Measurements from ENCODE around the gene RILPL1. TPM values are rescaled to one million over a fixed set of nuclear protein-coding genes. Genes with fewer than 3 reads are reported as not detected.

The RILPL1 gene
- total RNA-seq, 4 donors from 2014 or later: 10.8 to 46.1 (median 24.3) TPM

DNA sequence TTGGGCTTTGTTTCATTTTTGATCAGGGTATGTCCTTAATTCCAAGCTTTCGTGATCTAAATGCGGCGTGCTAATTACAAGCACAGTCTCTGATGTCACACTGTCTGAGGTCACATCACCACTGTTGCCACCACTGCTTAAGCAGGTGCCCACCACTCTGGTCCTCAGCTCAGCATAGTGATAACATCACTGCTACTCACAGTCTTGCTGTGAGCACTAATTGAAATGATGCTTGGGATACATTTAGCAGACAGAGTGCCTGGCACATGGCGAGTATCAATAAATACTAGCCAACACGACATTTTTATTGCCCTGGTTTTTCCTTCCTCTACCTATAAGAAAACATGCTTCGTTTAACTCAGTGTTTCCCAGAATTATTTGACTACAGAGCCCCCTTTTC is 104.9 kb downstream of the RILPL1 start:
- peaks cover 0 to 50% of the 10 kb centered on the region in 2 donors for H3K36me3 ChIP-seq
- peaks cover 0 to 18% (median 0%) of the 10 kb centered on the region in 3 donors for H3K4me1 ChIP-seq
- no peaks in the 10 kb centered on the region for H3K27me3 ChIP-seq
- H3K27ac ChIP-seq: no peak overlapping the region
- 85 to 88% methylated on average over 6 of the region's 6 CpGs for WGBS, 2 donors (ENCODE audit: low coverage in 1 of 2)
- no peaks in the 10 kb centered on the region for H3K9me3 ChIP-seq
- H3K4me3 ChIP-seq: no peak overlapping the region
- TF ChIP-seq EP300 (IDR thresholded peaks at IDR 0.05): no peak
- TF ChIP-seq, protein P1, sequence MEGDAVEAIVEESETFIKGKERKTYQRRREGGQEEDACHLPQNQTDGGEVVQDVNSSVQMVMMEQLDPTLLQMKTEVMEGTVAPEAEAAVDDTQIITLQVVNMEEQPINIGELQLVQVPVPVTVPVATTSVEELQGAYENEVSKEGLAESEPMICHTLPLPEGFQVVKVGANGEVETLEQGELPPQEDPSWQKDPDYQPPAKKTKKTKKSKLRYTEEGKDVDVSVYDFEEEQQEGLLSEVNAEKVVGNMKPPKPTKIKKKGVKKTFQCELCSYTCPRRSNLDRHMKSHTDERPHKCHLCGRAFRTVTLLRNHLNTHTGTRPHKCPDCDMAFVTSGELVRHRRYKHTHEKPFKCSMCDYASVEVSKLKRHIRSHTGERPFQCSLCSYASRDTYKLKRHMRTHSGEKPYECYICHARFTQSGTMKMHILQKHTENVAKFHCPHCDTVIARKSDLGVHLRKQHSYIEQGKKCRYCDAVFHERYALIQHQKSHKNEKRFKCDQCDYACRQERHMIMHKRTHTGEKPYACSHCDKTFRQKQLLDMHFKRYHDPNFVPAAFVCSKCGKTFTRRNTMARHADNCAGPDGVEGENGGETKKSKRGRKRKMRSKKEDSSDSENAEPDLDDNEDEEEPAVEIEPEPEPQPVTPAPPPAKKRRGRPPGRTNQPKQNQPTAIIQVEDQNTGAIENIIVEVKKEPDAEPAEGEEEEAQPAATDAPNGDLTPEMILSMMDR (IDR thresholded peaks at IDR 0.05): no peak
- no peak for TF ChIP-seq POLR2AphosphoS5 (IDR thresholded peaks at IDR 0.05)
- TF ChIP-seq POLR2A (IDR thresholded peaks at IDR 0.05): no peak
- no peak for ATAC-seq

DNA sequence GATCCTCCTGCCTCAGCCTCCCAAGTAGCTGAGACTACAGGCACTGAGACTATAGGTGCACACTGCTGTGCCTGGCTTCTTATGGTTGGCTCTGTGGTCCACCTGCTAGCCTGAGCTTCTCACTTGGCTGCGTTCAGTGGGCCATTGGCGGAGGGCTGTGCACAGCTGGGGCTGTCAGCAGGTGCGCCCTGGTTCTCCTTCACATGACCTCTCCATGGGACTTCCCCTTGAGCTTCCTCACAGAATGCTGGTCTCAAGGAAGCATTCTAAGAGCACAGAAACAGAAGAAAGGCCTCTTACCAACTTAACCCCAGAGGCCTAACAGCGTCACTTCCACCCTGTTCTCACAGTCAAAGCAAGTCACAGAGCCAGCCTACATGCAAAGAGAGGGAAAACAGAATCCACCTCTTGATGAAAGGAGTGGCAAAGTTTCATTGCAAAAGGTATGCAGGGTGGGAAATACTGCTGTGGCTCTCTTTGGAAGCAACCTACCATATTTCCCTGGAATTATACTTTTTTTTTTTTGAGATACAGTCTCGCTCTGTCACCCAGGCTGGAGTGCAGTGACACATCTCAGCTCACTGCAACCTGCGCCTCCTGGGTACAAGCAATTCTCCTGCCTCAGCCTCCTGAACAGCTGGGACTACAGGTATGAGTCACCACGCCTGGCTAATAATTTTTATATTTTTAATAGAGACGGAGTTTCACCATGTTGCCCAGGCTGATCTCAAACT is 106.3 kb downstream of the RILPL1 start:
- no peaks in the 10 kb centered on the region for H3K9me3 ChIP-seq
- peaks cover 0 to 63% of the 10 kb centered on the region in 2 donors for H3K36me3 ChIP-seq
- peaks cover 0 to 4% (median 0%) of the 10 kb centered on the region in 3 donors for H3K4me1 ChIP-seq
- 97 to 100% methylated on average over 1 to 3 of the region's 8 CpGs for WGBS, 2 donors (ENCODE audit: low coverage in 1 of 2)
- no peaks in the 10 kb centered on the region for H3K27me3 ChIP-seq
- H3K4me3 ChIP-seq: no peak overlapping the region
- ATAC-seq: no peak
- TF ChIP-seq POLR2AphosphoS5 (IDR thresholded peaks at IDR 0.05) (no peak), EP300 (IDR thresholded peaks at IDR 0.05) (no peak), POLR2A (IDR thresholded peaks at IDR 0.05) (no peak)
- TF ChIP-seq, protein P1 (IDR thresholded peaks at IDR 0.05): no peak
- H3K27ac ChIP-seq: no peak overlapping the region

DNA sequence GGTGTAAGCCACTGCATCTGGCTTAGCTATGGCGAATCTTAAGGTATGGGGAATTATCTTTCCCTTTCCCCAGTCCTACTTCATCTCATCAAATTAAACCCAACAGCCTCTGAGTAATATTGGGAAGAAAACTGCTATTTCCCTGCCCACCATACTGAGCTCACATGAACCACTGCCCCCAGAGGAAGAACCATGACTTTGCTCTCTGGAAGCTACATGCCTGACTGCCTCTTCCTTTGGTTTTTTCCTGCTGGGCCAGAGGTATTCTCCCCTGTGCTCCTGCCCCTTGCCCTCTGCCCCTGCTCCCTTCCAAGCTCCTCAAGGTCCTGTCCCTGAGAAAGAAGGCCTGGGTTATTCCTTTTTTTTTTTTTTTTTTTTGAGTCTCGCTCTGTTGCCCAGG is 112.2 kb downstream of the RILPL1 start:
- no peak overlapping the region for H3K4me3 ChIP-seq
- no peaks in the 10 kb centered on the region for H3K9me3 ChIP-seq
- peaks cover 0 to 69% of the 10 kb centered on the region in 2 donors for H3K36me3 ChIP-seq
- no peak overlapping the region for H3K27ac ChIP-seq
- no peaks in the 10 kb centered on the region for H3K4me1 ChIP-seq
- H3K27me3 ChIP-seq: no peaks in the 10 kb centered on the region
- no peak for ATAC-seq
- TF ChIP-seq POLR2A (IDR thresholded peaks at IDR 0.05) (no peak), EP300 (IDR thresholded peaks at IDR 0.05) (no peak), POLR2AphosphoS5 (IDR thresholded peaks at IDR 0.05) (no peak)
- TF ChIP-seq, protein P1 (IDR thresholded peaks at IDR 0.05): no peak
- 100% methylated on average over 1 of the region's 2 CpGs; no CpG with 5 or more reads in 1 of the 2 donors for WGBS, 2 donors (ENCODE audit: low coverage in 1 of 2)

Small RNA genes within 50 kb of the gene (small RNA-seq; reads per million reads assigned to genes)
- 0 reads per million in 4 donors for gene AC145423.2
- gene MIR3908: 0 reads per million in 4 donors

Other genes starting within 250 kb of the RILPL1 start
- 10 to 100 TPM; 25.3 to 35.7 (median 33.2) TPM for gene SBNO1, start 168.9 kb downstream of the RILPL1 start, total RNA-seq
- gene KMT5A, start 149.6 kb downstream of the RILPL1 start, total RNA-seq: 100 to 1,000 TPM in 1 of 4 donors, 10 to 100 TPM in 3; 46.1 to 126 (median 54.8) TPM
- 1 to 10 TPM; 6.2 to 9.2 (median 7.9) TPM for gene RILPL2, start 97.0 kb downstream of the RILPL1 start, total RNA-seq
- 10 to 100 TPM; 16.3 to 17.6 (median 17.5) TPM for gene SNRNP35, start 75.6 kb downstream of the RILPL1 start, total RNA-seq
- 100 to 1,000 TPM; 117 to 139 (median 128) TPM for gene TMED2, start 50.8 kb upstream of the RILPL1 start, total RNA-seq
- gene DDX55, start 68.4 kb upstream of the RILPL1 start, total RNA-seq: 10 to 100 TPM; 15.3 to 22.6 (median 18.0) TPM
- 100 to 1,000 TPM in 3 of 4 donors, 10 to 100 TPM in 1; 94.7 to 113 (median 106) TPM for gene EIF2B1, start 100.0 kb upstream of the RILPL1 start, total RNA-seq
- 10 to 100 TPM; 19.3 to 28.9 (median 25.2) TPM for gene GTF2H3, start 100.1 kb upstream of the RILPL1 start, total RNA-seq
- 1 to 10 TPM; 5.0 to 7.8 (median 7.1) TPM for gene TCTN2, start 137.4 kb upstream of the RILPL1 start, total RNA-seq
- 10 to 100 TPM; 16.5 to 24.6 (median 20.0) TPM for gene ATP6V0A2, start 178.6 kb upstream of the RILPL1 start, total RNA-seq
- gene DNAH10, start 228.6 kb upstream of the RILPL1 start, total RNA-seq: not detected

All from gastroesophageal sphincter (tissue), 4 donors.